Mammary epithelial cell (primary cell): ENCODE results near the gene RPL35.

Source experiments
- CTCF ChIP-seq, 2 donors: IDR thresholded peaks in 1 of 2; conservative IDR thresholded peaks in 1 of 2; 2 replicates each; pipeline ENCODE4 v1.5.1; 2011 to 2012; ENCODE audit warnings: inconsistent platforms in 2 of 2, low read length in 2 of 2, mild to moderate bottlenecking in 2 of 2, control low read depth in 1 of 2, low read depth in 1 of 2; ENCODE audit not compliant: insufficient read depth in 1 of 2; ENCODE audit errors: extremely low read depth in 1 of 2
- EZH2 ChIP-seq: IDR thresholded peaks from 2 replicates; pipeline ENCODE4 v1.6.1; 2012; ENCODE audit warnings: low read length, inconsistent platforms, borderline replicate concordance

GRCh38 chr9:124854822-124855221 is 6.9 kb downstream of the RPL35 start:
- TF ChIP-seq CTCF (conservative IDR thresholded peaks at IDR 0.05 in 1 of 2, IDR thresholded peaks at IDR 0.05 in 1 of 2; ENCODE audit: extremely low read depth in 1 of 2, insufficient read depth in 1 of 2, low read depth in 1 of 2, low read length in 2 of 2) (no peak), EZH2 (no peak)
